ENCODE results near the gene C16orf54. TPM values are rescaled to one million over a fixed set of nuclear protein-coding genes. Genes with fewer than 3 reads are reported as not detected.
"Not testable (repeated sequence)": the region's sequence is repeated elsewhere in the genome, so short reads cannot be mapped to it uniquely, and the experiment has no call there.

C16orf54 gene
- total RNA-seq, 1 experiment from 2014 or later: not detected

GRCh38 chr16:29777576-29778350 is 32.0 kb upstream of the C16orf54 start, which contains the start of gene ZG16:
Gene ZG16 (plus strand): TSS chr16:29778256. CDS start chr16:29779267, 1,011 bp downstream.
- no peak for TF ChIP-seq CTCF (IDR thresholded peaks at IDR 0.05; ENCODE audit: unreplicated experiment)
- no peak for DNase-seq (ENCODE audit: unreplicated experiment)
- Mint-ChIP-seq H3K9me3 (ENCODE audit: unreplicated experiment) (no peaks in the 10 kb centered on the region), H3K36me3 (ENCODE audit: insufficient read depth, unreplicated experiment) (no peaks in the 10 kb centered on the region), H3K27ac (ENCODE audit: low read depth, unreplicated experiment) (no peak within 1 kb of the TSS), H3K4me3 (ENCODE audit: unreplicated experiment) (no peak within 1 kb of the TSS), H3K4me1 (ENCODE audit: insufficient read depth, unreplicated experiment) (peaks cover 16% of the 10 kb centered on the region), H3K27me3 (ENCODE audit: insufficient read depth, unreplicated experiment) (no peaks in the 10 kb centered on the region)
- no TSS peak for BruUV-seq (replicated peaks)
- CTCF ChIA-PET: interaction anchor here (0.6 to 1.0 kb wide), 3 partner anchors 12 to 236 kb away, joined by 3 to 4 read pairs (median 3); partner anchors contain the start of gene KIF22
- intact Hi-C loops (cut with micrococcal nuclease): no loop called here
- POLR2A ChIA-PET: interaction anchor here (0.7 kb wide), 1 partner anchor 133 kb away, joined by 3 read pairs; no protein-coding TSS in a partner anchor

GRCh38 chr16:29775742-29776408 is 30.1 kb upstream of the C16orf54 start:
- no peaks in the 10 kb centered on the region for H3K9me3 Mint-ChIP-seq (ENCODE audit: unreplicated experiment)
- BruUV-seq (replicated peaks): no TSS peak
- peak; percentile 35 for DNase-seq (ENCODE audit: unreplicated experiment)
- TF ChIP-seq CTCF (IDR thresholded peaks at IDR 0.05; ENCODE audit: unreplicated experiment): no peak
- H3K4me1 Mint-ChIP-seq (ENCODE audit: insufficient read depth, unreplicated experiment): peaks cover 22% of the 10 kb centered on the region
- H3K36me3 Mint-ChIP-seq (ENCODE audit: insufficient read depth, unreplicated experiment): no peaks in the 10 kb centered on the region
- no peaks in the 10 kb centered on the region for H3K27me3 Mint-ChIP-seq (ENCODE audit: insufficient read depth, unreplicated experiment)
- intact Hi-C loops (cut with micrococcal nuclease): no loop called here
- POLR2A ChIA-PET: no interaction called here
- no peak overlapping the region for H3K4me3 Mint-ChIP-seq (ENCODE audit: unreplicated experiment)
- no peak overlapping the region for H3K27ac Mint-ChIP-seq (ENCODE audit: low read depth, unreplicated experiment)
- CTCF ChIA-PET: interaction anchor here (0.7 kb wide), 1 partner anchor 66 kb away, joined by 4 read pairs; no protein-coding TSS in a partner anchor

DNA sequence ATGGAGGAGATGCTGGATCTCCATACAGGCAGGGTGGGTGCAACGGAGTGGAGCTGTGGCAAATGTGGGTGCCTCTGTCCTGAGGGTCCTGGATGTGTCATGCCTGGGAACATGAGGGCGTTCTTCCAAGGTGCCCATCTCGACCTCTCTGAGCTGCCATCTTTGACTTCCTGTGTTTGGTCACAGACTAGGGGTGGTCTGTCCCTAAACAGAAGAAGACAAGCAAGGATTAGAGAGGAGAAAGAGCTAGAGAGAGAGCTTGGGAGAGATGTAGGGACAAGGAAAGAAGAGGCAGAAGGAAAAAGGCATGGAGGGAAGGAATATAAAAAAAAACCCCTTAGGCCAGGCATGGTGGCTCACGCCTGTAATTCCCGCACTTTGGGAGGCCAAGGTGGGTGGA is 28.9 kb upstream of the C16orf54 start:
- H3K36me3 Mint-ChIP-seq (ENCODE audit: insufficient read depth, unreplicated experiment): no peaks in the 10 kb centered on the region
- peaks cover 22% of the 10 kb centered on the region for H3K4me1 Mint-ChIP-seq (ENCODE audit: insufficient read depth, unreplicated experiment)
- no peak for DNase-seq (ENCODE audit: unreplicated experiment)
- H3K9me3 Mint-ChIP-seq (ENCODE audit: unreplicated experiment): no peaks in the 10 kb centered on the region
- intact Hi-C loops (cut with micrococcal nuclease): no loop called here
- no peak overlapping the region for H3K27ac Mint-ChIP-seq (ENCODE audit: low read depth, unreplicated experiment)
- ChIA-PET CTCF (interaction anchor here (0.6 kb wide), 2 partner anchors 9 to 21 kb away, joined by 3 read pairs; no protein-coding TSS in a partner anchor), POLR2A (interaction anchor here (0.8 kb wide), 1 partner anchor 19 kb away, joined by 3 read pairs; no protein-coding TSS in a partner anchor)
- no peaks in the 10 kb centered on the region for H3K27me3 Mint-ChIP-seq (ENCODE audit: insufficient read depth, unreplicated experiment)
- H3K4me3 Mint-ChIP-seq (ENCODE audit: unreplicated experiment): no peak overlapping the region
- no TSS peak for BruUV-seq (replicated peaks)
- TF ChIP-seq CTCF (IDR thresholded peaks at IDR 0.05; ENCODE audit: unreplicated experiment): no peak

DNA sequence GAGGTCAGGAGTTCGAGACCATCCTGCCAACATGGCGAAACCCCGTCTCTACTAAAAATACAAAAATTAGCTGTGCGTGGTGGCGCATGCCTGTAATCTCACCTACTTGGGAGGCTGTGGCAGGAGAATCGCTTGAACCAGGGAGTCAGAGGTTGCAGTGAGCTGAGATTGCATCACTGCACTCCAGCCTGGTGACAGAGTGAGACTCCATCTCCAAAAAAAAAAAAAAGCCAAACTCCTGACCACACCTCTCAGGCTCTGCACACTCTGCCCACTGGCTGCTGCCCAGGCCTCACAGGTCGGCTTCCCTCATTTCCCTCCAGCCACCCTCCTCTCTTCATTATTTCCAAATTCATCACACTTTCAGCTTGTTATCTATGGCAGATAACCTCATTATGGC is 26.5 kb upstream of the C16orf54 start:
- BruUV-seq (replicated peaks); H3K9me3 Mint-ChIP-seq (ENCODE audit: unreplicated experiment); H3K4me3 Mint-ChIP-seq (ENCODE audit: unreplicated experiment); H3K27ac Mint-ChIP-seq (ENCODE audit: low read depth, unreplicated experiment); H3K36me3 Mint-ChIP-seq (ENCODE audit: insufficient read depth, unreplicated experiment); intact Hi-C loops (cut with micrococcal nuclease); DNase-seq (ENCODE audit: unreplicated experiment); H3K27me3 Mint-ChIP-seq (ENCODE audit: insufficient read depth, unreplicated experiment): not testable (repeated sequence)
- ChIA-PET CTCF (interaction anchor here (0.6 to 0.9 kb wide), 2 partner anchors 18 to 1077 kb away, joined by 3 to 4 read pairs; no protein-coding TSS in a partner anchor), POLR2A (interaction anchor here (0.7 to 1.4 kb wide), 2 partner anchors 18 to 32 kb away, joined by 4 to 5 read pairs; no protein-coding TSS in a partner anchor)
- H3K4me1 Mint-ChIP-seq (ENCODE audit: insufficient read depth, unreplicated experiment): peaks cover 12% of the 10 kb centered on the region
